ENCODE measurements around the gene ABLIM1.

DNA sequence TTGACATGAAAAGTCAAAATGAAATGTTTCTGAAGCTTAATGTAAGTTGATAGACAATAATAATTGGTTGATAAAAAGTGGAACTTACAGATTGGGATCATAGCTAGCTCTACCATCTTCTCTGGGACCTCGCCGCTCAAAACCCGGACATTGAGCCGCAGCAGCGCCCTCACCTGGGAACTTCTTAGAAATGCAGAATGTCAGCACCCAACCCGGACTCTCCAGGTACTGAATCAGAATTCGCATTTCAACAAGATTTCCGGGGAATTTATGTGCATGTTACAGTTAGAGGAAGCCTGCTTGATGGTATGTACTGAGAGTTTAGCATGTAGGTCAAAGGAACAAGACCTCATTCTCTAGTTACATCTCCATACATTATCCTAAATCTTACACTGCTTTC lies 36.7 kb upstream of the ABLIM1 start:
- TF ChIP-seq POLR2AphosphoS5 (IDR thresholded peaks at IDR 0.05; ENCODE audit: low read depth, low read length) (no peak), TAF1 (IDR thresholded peaks at IDR 0.05; ENCODE audit: borderline replicate concordance, insufficient read depth, low read length) (no peak)
